Karpas-422 (cell line): Measurements from ENCODE around the gene SLC45A3. TPM values are rescaled to one million over a fixed set of nuclear protein-coding genes. Genes with fewer than 3 reads are reported as not detected.

Source experiments
- DNase-seq: peaks from one replicate; pipeline ENCODE4 v3.0.0-alpha.2; 2015
- H2AFZ ChIP-seq: fragments of 200-600 bp; sonication (generic); 2 replicates; pipeline ENCODE4 v1.6.1; 2014; ENCODE audit warnings: antibody characterized with exemption, low read length, mixed read lengths
- H3K27ac ChIP-seq: fragments of 200-600 bp; sonication (generic); 2 replicates; pipeline ENCODE4 v1.5.1; 2014; ENCODE audit warnings: mild to moderate bottlenecking, low read length, moderate library complexity
- H3K27me3 ChIP-seq: fragments of 200-600 bp; sonication (generic); 2 replicates; pipeline ENCODE4 v1.6.1; 2014; ENCODE audit warnings: low read length, mixed read lengths
- H3K36me3 ChIP-seq: fragments of 200-600 bp; sonication (generic); 2 replicates; pipeline ENCODE4 v1.6.1; 2014; ENCODE audit warnings: low read length, mixed read lengths; ENCODE audit not compliant: insufficient read depth
- H3K4me1 ChIP-seq: fragments of 200-600 bp; sonication (generic); 2 replicates; pipeline ENCODE4 v1.6.1; 2014; ENCODE audit warnings: mild to moderate bottlenecking, low read length, mixed read lengths
- H3K4me2 ChIP-seq: fragments of 200-600 bp; sonication (generic); 2 replicates; pipeline ENCODE4 v1.6.1; 2014; ENCODE audit warnings: low read length, low read depth, mild to moderate bottlenecking; ENCODE audit not compliant: poor library complexity, severe bottlenecking
- H3K4me3 ChIP-seq: fragments of 200-600 bp; sonication (generic); 2 replicates; pipeline ENCODE4 v1.5.1; 2014; ENCODE audit warnings: mild to moderate bottlenecking, antibody characterized with exemption, low read length, mixed read lengths
- H3K79me2 ChIP-seq: fragments of 200-600 bp; sonication (generic); 2 replicates; pipeline ENCODE4 v1.6.1; 2014; ENCODE audit warnings: mild to moderate bottlenecking, low read length, mixed read lengths
- H3K9ac ChIP-seq: fragments of 200-600 bp; sonication (generic); 2 replicates; pipeline ENCODE4 v1.6.0; 2014; ENCODE audit warnings: low read length
- H3K9me2 ChIP-seq: fragments of 200-600 bp; sonication (generic), shearing (Covaris generic); replicated peaks from 2 replicates; pipeline ENCODE4 v1.6.0; 2014; ENCODE audit warnings: mild to moderate bottlenecking, low read length, moderate library complexity; ENCODE audit not compliant: insufficient read depth
- H3K9me3 ChIP-seq: fragments of 300-700, 200-600 bp; sonication (generic); 2 replicates; pipeline ENCODE4 v1.6.1; 2014; ENCODE audit warnings: low read length, mixed read lengths
- H4K20me1 ChIP-seq: fragments of 200-600 bp; sonication (generic); 2 replicates; pipeline ENCODE4 v1.6.1; 2014; ENCODE audit warnings: mild to moderate bottlenecking, antibody characterized with exemption, low read length, low read depth; ENCODE audit not compliant: insufficient read depth
- small RNA-seq: library from RNA; depleted of rRNA; stranded (forward); fragments of <200 nt; gene quantifications from one replicate; pipeline ENCODE3, GENCODE V24; 2014
- total RNA-seq: library from RNA; depleted of rRNA; stranded (reverse); fragments of >200 nt; shearing (Covaris generic); gene quantifications from 2 replicates; pipeline ENCODE4 v1.2.3, GENCODE V29; 2014; ENCODE audit warnings: low replicate concordance; rRNA removed

Gene SLC45A3
- total RNA-seq, 1 experiment from 2014 or later: not detected

DNA sequence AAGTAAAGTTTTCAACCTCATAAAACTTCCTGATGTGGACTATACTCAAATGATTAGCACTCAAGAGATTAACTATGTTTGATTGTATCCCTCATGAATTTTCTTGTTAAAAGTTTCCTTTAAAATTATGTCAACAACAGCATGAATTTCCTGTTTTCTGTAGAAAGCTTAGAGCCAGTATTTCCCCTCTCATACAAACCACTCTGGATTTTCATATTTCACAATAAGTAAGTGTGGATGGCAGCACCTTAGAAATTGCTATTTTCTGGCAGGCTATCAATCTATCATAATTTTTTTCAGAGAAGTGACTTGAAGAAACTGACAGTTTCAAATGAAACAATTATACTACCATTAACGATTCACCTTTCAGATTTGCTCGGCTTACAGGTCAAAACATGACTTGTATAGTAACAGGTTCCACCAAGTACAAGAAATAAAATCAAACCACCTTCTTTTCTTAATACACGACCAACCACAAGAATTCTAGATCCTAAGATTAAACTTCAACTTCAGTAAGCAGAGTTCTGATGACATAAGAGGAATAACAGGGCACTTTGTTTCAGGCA is 69.3 kb downstream of the SLC45A3 start:
- H3K4me1 ChIP-seq: peaks cover 63% of the 10 kb centered on the region
- no peaks in the 10 kb centered on the region for H3K27me3 ChIP-seq
- H2AFZ ChIP-seq: no peak overlapping the region
- no peaks in the 10 kb centered on the region for H3K9me2 ChIP-seq
- H3K9ac ChIP-seq: no peak overlapping the region
- H3K4me2 ChIP-seq: no peak overlapping the region
- no peak for DNase-seq
- no peak overlapping the region for H3K4me3 ChIP-seq
- H3K36me3 ChIP-seq: peaks cover 62% of the 10 kb centered on the region; the same call in 1 of the 2 replicates
- no peaks in the 10 kb centered on the region for H3K9me3 ChIP-seq
- H4K20me1 ChIP-seq: no peaks in the 10 kb centered on the region
- H3K79me2 ChIP-seq: peaks cover 90% of the 10 kb centered on the region
- H3K27ac ChIP-seq: no peak overlapping the region

DNA sequence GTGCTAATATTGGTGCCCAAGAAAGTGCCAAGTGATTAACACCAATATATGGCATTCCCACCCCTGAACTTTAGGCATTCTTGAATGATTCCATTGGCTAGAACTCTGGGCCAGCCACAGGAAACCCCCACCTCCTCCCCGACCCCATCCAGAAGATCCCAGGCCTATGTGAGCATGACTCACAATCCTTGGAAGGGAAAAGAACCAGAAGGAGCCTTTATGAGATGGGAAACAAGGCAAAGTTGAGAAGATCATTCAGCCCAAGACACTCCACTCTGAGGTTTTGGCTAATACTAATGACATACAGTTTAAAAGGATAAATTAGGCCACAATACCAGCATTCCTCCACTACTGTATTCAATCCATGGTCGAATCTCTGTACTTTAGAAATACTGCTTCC is 70.3 kb downstream of the SLC45A3 start:
- no peak overlapping the region for H3K4me2 ChIP-seq
- H2AFZ ChIP-seq: no peak overlapping the region
- H3K9me2 ChIP-seq: no peaks in the 10 kb centered on the region
- no peaks in the 10 kb centered on the region for H3K9me3 ChIP-seq
- no peaks in the 10 kb centered on the region for H3K27me3 ChIP-seq
- H3K9ac ChIP-seq: no peak overlapping the region
- H3K79me2 ChIP-seq: peaks cover 85% of the 10 kb centered on the region
- H3K27ac ChIP-seq: no peak overlapping the region
- H3K4me3 ChIP-seq: no peak overlapping the region
- no peak for DNase-seq
- H3K4me1 ChIP-seq: peaks cover 65% of the 10 kb centered on the region
- peaks cover 54% of the 10 kb centered on the region; the same call in 1 of the 2 replicates for H3K36me3 ChIP-seq
- H4K20me1 ChIP-seq: no peaks in the 10 kb centered on the region

Small RNAs within 50 kb of the gene (small RNA-seq; reads per million reads assigned to genes)
- gene RF00017: not detected

Other genes starting within 250 kb of the SLC45A3 start
- gene BLACAT1, start 224.5 kb downstream of the SLC45A3 start, total RNA-seq: not detected in 2 replicates
- 0.45 TPM in 1 of 2 replicates, not detected in the other for gene CDK18, start 175.8 kb downstream of the SLC45A3 start, total RNA-seq
- gene ELK4, start 48.5 kb downstream of the SLC45A3 start, total RNA-seq: 24.4 and 57.3 TPM in 2 replicates
- 36.4 and 56.9 TPM in 2 replicates for gene NUCKS1, start 69.7 kb upstream of the SLC45A3 start, total RNA-seq
- gene RAB29, start 95.0 kb upstream of the SLC45A3 start, total RNA-seq: 3.1 and 3.6 TPM in 2 replicates
- gene SLC41A1, start 132.7 kb upstream of the SLC45A3 start, total RNA-seq: 5.1 and 8.7 TPM in 2 replicates
- 0.11 TPM in 1 of 2 replicates, not detected in the other for gene PM20D1, start 169.6 kb upstream of the SLC45A3 start, total RNA-seq